GM18873 (cell line): ENCODE data around the gene ANTXR1.

ENCODE experiments used
- ATAC-seq: cut with Tn5 transposase; IDR thresholded peaks from one replicate; pipeline ENCODE4 v1.9.1; 2021; ENCODE audit warnings: mild to moderate bottlenecking, moderate library complexity, moderate number of reproducible peaks; ENCODE audit not compliant: unreplicated experiment, low FRiP score

ANTXR1 gene

DNA sequence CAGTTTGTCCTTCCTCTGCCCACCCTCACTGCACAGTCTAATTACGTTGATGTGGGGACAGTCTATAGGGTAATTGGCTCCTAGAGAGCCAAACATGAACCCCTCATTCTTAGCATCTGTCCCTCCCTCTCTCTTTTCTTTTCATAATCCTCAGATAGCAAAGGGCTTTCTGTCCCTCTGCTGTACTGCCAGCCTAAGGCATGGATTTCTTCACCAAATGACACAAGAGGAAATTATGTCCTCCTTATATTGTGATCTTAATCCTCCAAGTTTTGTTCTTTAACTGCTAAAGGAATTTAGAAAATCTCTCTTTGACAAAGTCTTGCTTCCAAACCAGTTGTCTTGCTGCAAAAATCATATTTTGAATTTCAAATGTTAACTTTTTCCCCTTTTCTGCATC is 18.5 kb downstream of the ANTXR1 start:
- ATAC-seq, result no peak

DNA sequence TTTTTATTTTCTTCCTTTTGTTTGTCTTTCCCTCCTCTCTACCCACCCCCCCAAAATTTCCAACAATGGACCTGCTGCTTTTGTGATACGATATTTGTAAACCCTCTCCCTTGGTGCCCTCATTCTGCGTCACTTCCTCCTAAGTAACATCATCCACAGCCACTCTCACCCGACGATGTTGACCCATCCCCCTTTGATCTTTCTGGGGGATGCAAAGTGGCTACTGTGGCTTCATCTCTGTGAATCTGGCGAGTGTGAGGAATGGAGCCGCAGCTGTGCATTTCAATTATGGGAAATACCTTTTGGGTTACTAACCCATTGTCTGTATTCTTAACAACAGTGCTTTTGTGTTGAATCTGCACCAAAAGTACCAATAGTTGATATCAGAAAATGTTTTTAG is 19.4 kb downstream of the ANTXR1 start:
- ATAC-seq, result no peak

DNA sequence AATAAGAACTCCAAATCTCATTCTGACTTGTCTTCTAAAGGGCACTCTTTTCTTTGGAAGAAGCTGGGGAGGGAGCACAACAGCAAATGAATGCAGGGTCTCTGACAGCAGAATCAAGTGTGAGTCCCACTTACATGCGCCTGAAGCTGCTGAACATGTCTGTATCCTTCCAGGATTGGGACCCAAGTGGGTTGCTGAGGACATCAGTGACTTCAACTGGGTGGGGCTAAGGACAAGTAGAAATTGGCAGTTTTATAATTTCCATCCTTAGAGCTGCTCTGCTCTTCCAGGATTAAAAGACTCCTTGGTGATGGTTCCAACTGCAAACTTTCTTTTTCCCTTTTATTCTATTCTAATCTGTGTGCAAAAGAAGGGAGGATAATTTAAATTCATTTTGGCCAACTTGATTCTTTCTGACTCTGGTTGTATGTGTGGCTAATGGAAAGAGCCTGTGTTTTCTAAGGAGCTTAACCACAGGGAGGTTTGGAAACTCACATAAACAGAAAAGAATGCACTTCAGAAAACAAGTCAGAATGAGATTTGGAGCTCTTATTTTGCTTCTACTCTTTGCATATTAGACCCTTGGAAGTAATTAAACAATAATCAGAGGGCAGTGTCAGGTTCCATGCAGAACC is 20.6 kb downstream of the ANTXR1 start:
- ATAC-seq, result no peak

DNA sequence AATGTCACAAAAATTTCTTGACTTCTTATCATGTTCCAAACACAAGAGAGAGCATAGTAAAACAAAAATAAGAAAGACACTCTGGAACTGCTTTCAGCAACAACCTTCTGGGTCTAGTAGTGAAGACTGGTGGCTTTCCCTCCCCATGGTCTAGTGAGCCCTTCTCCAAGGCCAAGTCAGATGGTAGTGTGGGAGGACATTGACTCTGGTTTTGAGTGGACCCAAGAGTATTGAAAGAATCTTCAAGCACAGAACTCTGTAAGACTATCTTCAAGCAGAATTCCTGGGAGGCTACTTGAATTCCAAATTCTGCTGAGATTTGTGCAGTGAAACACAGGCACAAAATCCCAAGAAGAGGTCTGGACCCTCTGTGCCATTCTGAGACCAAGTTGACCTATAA is 21.1 kb downstream of the ANTXR1 start:
- no peak for ATAC-seq

DNA sequence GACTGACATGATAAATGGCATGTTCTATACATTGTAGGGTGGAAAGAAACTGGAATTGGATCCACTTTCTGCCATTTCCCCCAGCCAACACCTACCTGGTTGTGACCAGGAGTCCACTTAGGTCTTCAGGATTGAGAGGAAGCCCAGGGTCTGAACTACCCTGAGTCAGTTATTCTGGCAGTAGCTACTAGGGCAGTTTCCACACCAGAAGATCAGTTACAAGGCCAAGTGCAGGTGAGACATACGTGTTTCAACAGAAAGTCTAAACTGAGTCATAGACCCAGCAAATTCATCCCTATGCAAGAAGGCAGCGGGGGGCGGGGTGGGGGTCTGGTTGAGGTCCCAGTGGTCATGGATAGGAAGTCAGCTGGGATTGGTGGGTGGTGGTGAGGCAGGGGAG is 21.9 kb downstream of the ANTXR1 start:
- no peak for ATAC-seq

DNA sequence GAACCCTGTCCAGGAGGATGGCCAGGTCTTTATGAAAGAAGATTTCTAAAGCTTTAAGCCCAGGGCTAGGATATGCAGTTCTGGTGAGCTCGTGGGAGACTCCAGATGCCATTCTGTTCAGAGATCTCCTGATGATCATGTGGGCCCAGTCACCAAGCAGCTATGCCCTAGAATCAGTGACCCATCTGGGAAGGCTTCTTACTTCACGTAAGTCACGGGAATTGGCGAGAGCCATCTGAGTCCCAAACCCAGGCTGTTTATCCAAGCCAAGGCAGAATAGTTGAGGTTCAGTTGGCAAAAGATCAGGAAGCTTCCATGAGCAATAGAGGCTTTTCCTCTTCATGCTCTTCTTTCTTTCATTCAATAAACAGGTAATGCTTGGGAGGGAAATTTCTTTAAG is 23.9 kb downstream of the ANTXR1 start:
- ATAC-seq, result no peak

DNA sequence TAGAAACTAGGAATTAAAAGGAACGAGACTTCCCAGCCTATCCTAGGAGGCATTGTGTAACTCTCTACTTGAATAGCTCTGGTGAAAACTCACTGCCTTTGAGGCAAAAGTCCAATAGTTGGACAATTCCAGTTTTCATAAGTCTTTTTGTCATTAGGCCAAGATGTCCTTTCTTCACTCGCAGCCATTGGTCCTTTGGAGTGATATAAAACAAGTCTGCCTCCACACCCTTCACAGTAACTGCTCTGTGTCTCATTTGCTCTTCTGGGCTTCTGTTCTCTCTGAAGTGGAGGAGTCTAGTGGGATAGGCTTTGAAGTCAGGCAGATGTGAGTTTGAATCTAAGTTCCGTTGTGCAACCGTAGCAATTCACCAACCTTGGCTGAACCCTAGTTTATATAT is 28.2 kb downstream of the ANTXR1 start:
- ATAC-seq, result no peak

DNA sequence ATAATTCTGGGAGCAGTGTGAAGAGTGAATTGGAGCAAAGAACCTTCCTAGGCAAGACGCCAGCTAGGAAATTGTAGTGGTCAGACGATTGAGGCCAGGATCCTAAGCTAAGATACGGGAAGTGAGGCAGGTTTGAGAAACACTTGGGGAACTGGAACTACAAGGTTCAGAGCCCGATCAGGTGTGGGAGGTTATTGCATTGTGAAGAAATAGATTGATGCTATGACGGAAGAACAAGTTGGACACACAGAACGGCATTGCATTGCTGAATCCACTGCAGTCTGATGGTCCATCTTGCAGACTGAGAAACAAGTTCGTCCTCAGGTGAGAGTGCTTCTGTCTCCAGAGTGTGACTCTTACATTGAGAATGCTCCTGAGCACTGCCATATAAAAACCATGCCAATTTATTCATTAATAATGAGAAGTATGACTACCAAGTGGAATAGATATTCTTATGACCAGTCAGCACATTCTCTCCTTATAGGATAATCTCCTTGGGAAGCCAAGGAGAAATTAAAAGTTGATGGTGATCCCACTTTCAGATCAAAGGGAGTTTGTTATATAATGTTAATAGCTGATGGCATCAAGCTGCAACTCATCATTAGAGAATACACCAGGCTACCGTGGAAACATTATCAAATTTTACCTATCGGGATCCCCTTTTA is 30.9 kb downstream of the ANTXR1 start:
- ATAC-seq, result no peak

DNA sequence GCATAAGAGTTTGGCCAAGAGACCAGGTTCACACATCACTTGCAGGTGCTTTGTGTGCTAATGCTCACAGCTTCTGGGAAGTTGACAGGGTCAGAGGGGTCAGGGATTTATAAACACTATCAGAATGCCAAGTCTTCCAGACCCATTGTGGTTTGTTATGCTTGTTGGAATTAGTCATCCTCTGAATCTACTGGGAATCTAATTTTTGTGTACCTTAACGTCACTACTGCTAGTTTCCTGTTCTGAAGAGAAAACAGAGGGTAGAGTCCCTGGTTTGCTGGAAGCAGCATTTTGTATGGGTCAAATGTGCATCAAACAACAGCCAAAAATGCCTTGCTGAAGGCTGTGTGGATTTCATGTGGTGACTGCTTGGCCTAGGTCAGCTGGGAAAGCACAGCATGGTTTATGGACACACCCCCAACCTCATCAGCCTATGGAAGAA is 33.3 kb downstream of the ANTXR1 start:
- ATAC-seq, result no peak

DNA sequence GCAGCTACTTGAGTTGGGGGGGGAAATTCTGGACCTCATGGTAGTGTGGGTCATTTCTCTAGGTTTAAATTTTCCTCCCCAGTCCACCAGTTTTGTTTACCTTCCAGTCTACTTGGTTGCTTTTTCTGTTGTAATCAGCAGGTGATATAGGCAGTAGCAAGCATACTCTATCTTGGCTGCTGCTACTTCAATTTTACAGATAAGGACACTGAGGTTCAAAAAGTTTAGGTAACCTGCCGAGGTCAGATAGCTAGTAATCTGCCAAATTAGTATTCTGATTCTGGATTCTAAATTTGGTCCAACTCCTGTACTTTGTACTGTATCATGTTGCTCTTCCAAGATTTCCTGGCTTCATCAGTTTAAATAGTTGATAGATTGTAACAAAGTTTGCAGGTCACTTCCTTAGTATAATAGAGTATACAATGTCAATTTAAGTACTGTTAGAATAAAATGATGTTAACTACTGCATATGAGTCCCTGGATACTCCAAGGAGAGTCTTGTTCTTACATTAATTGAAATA is 34.7 kb downstream of the ANTXR1 start:
- no peak for ATAC-seq

DNA sequence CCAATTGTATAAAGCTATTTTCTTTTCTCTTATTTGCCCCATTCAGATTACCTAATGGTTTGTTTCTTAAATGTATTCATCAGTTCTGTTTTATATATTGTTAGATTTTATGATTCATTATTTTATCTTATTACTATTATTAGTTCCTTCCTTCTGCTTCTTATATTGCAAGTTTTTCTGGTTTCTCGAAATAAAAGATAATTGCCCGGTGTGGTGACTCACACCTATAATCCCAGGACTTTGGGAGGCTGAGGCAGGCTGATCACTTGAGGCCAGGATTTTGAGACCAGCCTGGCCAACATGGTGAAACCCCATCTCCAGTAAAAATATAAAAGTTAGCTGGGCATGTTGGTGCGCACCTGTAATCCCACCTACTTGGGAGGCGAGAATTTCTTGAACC is 37.8 kb downstream of the ANTXR1 start:
- ATAC-seq, result no peak

DNA sequence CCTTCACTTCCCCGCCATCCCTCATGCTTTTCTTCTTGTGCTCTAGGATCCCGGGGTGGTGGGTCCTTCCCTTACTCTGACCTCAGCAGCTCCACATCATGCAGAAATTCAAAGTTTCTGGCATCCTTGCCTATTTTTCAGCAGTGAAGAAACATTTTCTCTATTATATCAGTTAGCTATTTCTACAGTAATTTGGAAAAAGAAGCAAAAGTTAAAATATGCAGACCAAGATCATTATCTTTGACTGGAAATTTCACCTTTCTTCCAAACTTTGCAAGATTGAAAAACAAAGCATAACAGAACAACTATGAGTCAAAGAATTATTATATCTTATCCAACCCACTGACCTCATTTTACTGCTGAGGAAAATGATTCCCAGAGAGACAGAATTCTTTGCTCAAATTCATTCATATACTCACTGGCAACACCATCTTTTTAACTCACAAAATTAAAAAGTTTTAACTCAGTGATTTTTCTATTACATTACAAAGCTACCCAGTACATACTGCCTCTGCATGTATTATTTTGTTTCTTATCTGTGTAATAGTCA is 40.5 kb downstream of the ANTXR1 start:
- no peak for ATAC-seq

DNA sequence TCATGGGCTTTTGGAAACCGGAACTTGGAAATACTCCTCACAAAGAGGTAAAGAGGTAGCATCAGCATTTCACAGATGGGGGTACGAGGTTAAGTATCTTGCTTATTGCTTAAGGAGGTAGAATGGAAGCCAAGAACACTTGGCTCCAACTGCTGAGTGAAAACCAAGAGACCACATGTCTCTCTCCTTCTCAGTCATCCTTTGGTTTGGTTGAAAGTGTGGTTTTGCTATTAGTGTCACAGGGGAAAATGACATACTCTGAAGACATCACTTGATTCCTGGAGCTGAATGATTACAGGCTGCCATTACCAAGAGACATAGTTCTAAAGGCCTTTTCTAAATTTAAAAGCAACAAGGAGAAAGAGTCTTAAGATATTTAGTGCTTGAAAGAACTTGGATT is 41.5 kb downstream of the ANTXR1 start:
- peak; percentile 55 for ATAC-seq

DNA sequence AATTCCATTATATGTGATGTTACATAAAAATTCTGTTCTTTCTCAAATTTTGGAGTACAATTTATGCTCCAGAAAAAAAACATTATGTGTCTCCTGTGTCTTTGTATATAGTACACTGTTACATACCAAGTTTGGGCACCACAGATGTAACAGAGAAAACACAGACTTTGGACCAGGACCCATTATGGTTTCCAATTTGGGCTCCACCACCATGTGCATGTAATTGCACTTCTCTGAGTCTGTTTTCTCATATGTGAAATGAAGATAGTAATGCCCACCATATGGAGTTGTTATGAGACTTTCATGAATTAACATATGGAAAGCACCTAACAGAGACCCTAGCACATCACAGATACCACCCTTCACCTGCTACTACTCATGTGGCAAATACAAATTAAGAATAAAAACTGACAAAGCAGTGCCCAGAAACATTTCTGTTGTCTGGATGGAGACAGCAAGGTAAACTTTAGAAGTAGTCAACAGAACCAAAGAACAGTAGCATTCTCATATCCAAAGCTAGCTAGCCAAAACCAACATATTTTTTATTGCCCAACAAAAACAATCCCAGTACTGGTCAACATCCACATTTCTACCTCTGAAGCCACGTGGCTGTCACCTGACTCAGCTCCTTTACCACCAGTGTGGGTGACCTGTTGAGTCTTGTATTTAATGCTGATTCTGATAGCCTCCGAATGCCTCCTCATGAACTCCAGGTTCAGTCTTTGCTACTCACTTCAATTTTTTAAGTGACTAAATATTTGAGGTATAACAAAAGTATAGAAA is 42.9 kb downstream of the ANTXR1 start:
- no peak for ATAC-seq

DNA sequence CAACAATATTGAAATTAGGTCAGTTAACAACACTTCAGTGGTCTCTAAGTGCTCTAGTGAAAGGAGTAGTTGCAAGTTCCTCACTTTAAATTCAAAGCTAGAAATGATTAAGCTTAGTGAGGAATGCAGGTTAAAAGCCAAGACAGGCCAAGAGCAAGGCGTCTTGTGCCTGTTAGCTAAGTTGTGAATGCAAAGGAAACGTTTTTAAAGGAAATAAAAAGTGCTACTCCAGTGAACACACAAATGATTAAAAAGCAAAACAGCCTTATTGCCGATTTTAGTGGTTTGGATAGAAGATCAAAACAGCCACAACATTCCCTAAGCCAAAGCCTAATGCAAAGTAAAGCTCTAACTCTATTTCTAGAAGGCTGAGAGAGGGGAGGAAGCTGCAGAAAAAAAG is 44.7 kb downstream of the ANTXR1 start:
- no peak for ATAC-seq

DNA sequence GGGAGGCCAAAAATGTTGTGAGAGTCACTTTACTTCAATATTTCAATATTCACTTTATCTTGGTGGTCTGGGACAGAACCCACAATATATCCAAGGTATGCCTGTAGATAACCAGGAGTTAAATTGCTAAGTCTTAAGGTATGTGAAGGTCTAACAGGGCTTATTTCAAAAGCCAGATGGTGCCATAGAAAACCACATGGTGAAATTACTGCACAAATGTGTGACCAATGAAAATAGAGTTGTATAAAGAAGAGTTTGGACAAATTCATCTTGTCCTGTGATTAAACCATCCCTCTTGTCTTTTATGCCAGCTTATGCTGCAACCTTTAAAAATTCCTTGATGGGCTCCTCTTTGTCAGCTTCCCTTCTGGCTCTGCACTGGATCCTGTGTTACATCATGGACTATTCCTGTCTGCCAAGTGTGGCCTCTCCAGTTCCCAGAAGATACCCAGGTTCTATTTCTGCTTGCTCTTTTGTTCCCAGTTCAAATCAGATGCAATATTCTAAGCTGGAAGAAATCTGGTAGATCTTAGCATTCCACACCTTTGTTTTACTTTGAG is 46.8 kb downstream of the ANTXR1 start:
- ATAC-seq, result no peak

DNA sequence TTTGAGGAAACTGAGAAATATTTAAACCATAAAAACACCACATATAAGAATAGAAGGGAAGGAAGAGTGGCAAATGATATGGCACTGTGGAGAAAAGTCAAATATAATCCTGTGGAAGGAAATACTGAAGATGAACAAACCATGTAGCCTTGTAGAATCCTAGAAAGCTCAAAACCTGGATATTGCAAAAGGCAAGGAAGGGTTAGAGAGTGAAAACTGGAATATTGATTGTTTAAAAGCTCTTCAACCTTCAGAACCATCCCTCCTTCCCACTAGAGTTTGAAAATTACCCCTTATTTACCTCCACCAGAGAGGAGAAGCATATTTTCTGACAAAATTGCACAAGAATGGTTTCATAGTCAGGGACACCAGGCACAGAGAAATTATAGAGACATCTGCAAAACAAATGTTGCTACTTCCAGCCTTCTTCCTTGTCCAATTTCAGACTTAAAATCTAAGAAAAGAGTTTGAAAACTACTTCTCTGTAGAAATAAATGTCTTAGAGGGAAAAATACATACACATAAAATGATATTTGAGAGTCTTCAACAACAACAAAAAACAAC is 48.0 kb downstream of the ANTXR1 start:
- ATAC-seq, result no peak

DNA sequence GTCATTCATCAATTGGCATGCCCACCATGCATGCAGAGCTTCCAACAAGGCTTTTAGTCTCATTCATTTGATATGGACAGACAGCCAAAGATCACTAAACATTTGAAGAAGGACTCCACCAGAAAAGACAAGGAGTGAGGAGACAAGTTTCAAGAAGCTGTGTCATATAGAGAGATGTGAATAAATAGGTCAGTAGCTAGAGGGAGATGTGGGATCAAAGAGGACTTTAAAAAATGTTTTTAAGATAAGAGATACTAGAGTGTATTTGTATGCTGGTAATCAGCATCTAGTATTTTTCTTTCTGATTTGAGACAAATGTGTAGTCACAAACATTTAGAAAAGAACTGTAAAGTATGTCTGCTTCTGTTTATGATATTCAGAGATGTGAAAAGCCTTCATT is 48.5 kb downstream of the ANTXR1 start:
- no peak for ATAC-seq

DNA sequence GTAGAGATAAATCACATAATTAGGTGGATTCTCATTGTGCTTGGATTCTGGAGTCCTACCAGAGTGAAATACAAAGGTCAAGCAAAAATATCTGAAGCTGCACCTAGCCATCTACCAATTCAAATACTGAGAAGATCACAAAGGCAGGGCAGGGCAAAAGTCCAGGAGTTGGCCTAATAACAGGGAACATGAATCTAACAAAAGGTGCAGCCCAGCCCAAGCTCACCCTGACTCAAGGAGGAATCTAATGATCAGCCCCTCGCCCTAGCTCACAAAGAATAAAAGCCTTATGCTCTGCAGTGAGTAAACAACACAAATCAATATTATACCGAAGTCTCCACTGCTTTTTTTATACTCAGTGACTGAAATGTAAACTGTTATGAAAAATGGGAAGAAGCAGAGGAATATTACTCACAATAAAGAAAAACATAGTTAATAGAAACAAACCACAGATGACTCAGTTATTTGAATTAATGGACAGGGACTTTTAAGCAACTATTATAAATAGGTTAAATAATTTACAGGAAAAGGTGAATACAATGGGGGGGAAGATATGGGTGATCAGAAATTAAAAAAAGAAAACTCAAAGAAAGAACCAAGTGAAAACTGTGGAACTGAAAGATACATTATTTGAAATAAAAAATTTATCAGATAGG is 49.5 kb downstream of the ANTXR1 start:
- ATAC-seq, result no peak

DNA sequence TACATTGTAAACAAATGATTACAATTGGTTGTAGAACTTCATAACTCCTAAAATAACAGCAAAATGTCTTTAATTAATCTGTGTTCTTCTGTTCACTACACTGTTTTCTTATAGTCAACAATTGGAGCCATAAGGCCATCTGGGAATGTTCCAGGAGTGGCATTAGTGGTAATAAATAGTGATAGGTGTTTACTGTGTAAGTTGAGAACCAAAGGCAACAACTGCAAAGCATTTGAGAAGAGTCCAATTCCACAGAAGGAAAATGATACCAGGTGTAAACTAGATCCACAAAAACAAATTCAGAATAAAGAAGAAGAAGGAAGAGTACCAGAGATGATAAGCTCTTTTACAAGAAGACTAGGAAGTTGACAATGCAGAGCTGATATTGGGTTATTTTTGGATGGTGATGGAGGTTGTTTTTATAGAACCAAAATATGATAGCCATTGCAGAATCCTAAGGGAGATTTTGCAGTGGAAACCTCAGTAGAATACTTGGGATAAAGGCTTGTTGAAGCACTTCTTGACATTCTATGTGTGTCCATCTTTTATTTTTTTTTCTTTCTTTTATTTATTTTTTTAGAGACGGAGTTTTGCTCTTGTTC is 52.9 kb downstream of the ANTXR1 start:
- ATAC-seq, result no peak
